AG09309 (cell line): ENCODE data around the gene IDH1.
"Not testable (repeated sequence)": the region's sequence is repeated elsewhere in the genome, so short reads cannot be mapped to it uniquely, and the experiment has no call there.

Experiments
- DNase-seq: peaks from one replicate; pipeline ENCODE4 v3.0.0-alpha.2; 2010; ENCODE audit warnings: low read depth
- H3K4me3 ChIP-seq: 2 replicates; pipeline ENCODE4 v1.5.1; 2011; ENCODE audit warnings: mild to moderate bottlenecking, low read depth, low read length, moderate library complexity; ENCODE audit not compliant: control insufficient read depth
- CTCF ChIP-seq: IDR thresholded peaks from 2 replicates; pipeline ENCODE4 v1.5.1; 2011; ENCODE audit warnings: mild to moderate bottlenecking, low read depth, low read length, inconsistent platforms; ENCODE audit not compliant: insufficient read depth, control insufficient read depth; ENCODE audit errors: missing control alignments

The IDH1 gene

DNA sequence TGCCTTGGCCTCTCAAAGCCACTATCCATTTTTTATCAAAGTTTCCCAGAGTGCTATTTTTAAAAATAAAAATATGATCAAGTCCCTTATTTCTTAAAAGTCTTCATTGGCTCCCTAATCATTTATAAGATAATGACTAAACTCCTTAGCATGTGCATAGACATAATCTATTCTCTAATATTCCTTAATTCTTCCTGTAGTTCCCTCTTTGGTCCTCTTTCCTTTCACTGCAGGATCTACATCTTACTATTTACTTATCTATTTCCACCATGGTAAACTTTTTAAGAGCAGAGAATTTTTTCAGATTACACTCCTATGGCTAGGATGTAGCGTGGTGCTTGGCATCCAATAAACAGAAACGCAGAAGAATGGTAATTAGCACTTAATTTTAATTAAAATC, 19.0 kb downstream of the IDH1 start:
- TF ChIP-seq CTCF = no peak
- DNase-seq = no peak

GRCh38 chr2:208234786-208235185, 20.1 kb downstream of the IDH1 start:
- H3K4me3 ChIP-seq = no peak overlapping the region
- no peak for TF ChIP-seq CTCF
- no peak for DNase-seq

More for the DNA sequence above, 19.0 kb downstream of the IDH1 start:
- no peak overlapping the region for H3K4me3 ChIP-seq

- H3K4me3 ChIP-seq = no peak overlapping the region
- no peak for TF ChIP-seq CTCF
- DNase-seq = no peak
Measured at GRCh38 chr2:208228476-208228875, 26.4 kb downstream of the IDH1 start.

- H3K4me3 ChIP-seq = no peak overlapping the region
- no peak for DNase-seq
- no peak for TF ChIP-seq CTCF
Measured at GRCh38 chr2:208227581-208228232, 27.2 kb downstream of the IDH1 start.

- TF ChIP-seq CTCF = no peak
- H3K4me3 ChIP-seq = no peak overlapping the region
- DNase-seq = no peak
Measured at GRCh38 chr2:208224802-208225201, 30.1 kb downstream of the IDH1 start.

GRCh38 chr2:208222351-208222750, 32.5 kb downstream of the IDH1 start:
- TF ChIP-seq CTCF = no peak
- DNase-seq = peak; percentile 8

DNA sequence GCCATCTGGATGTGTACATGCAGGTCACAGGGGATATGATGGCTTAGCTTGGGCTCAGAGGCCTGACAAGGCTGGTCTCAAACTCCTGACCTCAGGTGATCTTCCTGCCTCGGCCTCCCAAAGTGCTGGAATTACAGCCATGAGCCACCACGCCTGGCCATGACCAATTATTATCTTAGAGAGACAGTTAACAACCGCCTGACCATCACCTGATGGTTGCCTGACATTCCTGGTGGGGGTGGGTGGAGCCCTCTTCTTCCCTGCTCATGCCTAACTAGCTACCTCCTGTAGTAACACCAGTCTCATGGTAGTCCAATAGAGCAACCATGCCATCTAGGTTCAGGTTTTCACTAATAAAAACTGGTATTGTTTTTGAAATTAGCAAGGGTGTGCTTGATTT, 33.0 kb downstream of the IDH1 start:
- H3K4me3 ChIP-seq, DNase-seq: not testable (repeated sequence)

More at GRCh38 chr2:208222351-208222750, 32.5 kb downstream of the IDH1 start:
- H3K4me3 ChIP-seq = no peak overlapping the region
